Testis (tissue), 3 donors: ENCODE measurements around the gene ROBO1. TPM values are rescaled to one million over a fixed set of nuclear protein-coding genes. Genes with fewer than 3 reads are reported as not detected.
"Not testable (repeated sequence)": the region's sequence is repeated elsewhere in the genome, so short reads cannot be mapped to it uniquely, and the experiment has no call there.

Source experiments
- DNase-seq: peaks from one replicate; pipeline ENCODE4 v3.0.0-alpha.2; 2019
- H3K27ac ChIP-seq, 2 donors: fragments of 200-600 bp; sonication (generic); one replicate each; pipeline ENCODE4 v1.5.1; 2019
- H3K27me3 ChIP-seq: fragments of 200-600 bp; sonication (generic); one replicate; pipeline ENCODE4 v1.5.1; 2019
- H3K36me3 ChIP-seq: fragments of 200-600 bp; sonication (generic); one replicate; pipeline ENCODE4 v1.5.1; 2017; ENCODE audit warnings: low read depth; ENCODE audit errors: missing control alignments
- H3K4me1 ChIP-seq: fragments of 200-600 bp; sonication (generic); one replicate; pipeline ENCODE4 v1.5.1; 2019
- H3K4me3 ChIP-seq, 2 donors: fragments of 200-600 bp; sonication (generic); one replicate each; pipeline ENCODE4 v1.5.1; 2017 to 2019
- H3K9me3 ChIP-seq: fragments of 200-600 bp; sonication (generic); one replicate; pipeline ENCODE4 v1.5.1; 2017
- CTCF ChIP-seq, 3 experiments: fragments of 450-650 bp in 2 of 3; fragments of 200-600 bp in 1 of 3; sonication (generic) in 1 of 3; IDR thresholded peaks; one replicate each; pipeline ENCODE4 v1.5.1; 2016 to 2019; ENCODE audit warnings: antibody characterized with exemption in 3 of 3, mild to moderate bottlenecking in 2 of 3, moderate library complexity in 1 of 3
- POLR2A ChIP-seq: fragments of 450-650 bp; IDR thresholded peaks from one replicate; pipeline ENCODE4 v1.6.1; 2017; ENCODE audit warnings: antibody characterized with exemption, mild to moderate bottlenecking, moderate library complexity
- WGBS, 2 donors: methylation state at CpG; one replicate each; pipeline ENCODE4 v1.1.5; 2018; 5-methylcytosine and 5-hydroxymethylcytosine counted together
- intact Hi-C: fragments of 100-400 bp; cut with DNase I; formaldehyde crosslinking; loops from one replicate; pipeline ENCODE4 v1.15.1; 2023; ENCODE audit warnings: low total_unique reads
- polyA plus RNA-seq: library from polyadenylated mRNA; stranded (reverse); fragments of 350-450 nt; fragmentation: Illumina TruSeq; extraction: RNeasy Lipid Tissue Mini Kit (QIAGEN cat#74804); gene quantifications from one replicate; pipeline ENCODE4 v1.2.3, GENCODE V29; 2014; ENCODE audit warnings: low read depth, low replicate concordance; ENCODE audit not compliant: insufficient read depth
- total RNA-seq, 2 donors: library from RNA; depleted of rRNA; stranded (reverse); fragments of >200 nt; gene quantifications; one replicate each; pipeline ENCODE4 v1.2.3, GENCODE V29; 2016

The ROBO1 gene
- total and polyA plus RNA-seq, 3 donors from 2014 or later, result 39.4 to 45.1 (median 42.6) TPM

GRCh38 chr3:78683284-78683683, 1084.5 kb downstream of the ROBO1 start:
- no peaks in the 10 kb centered on the region for H3K36me3 ChIP-seq
- TF ChIP-seq POLR2A, result no peak
- no peak for TF ChIP-seq CTCF (IDR thresholded peaks at IDR 0.05)
- H3K27ac ChIP-seq, result no peak overlapping the region
- WGBS, 2 donors, result 90 to 99% methylated on average over 2 of the region's 2 CpGs
- intact Hi-C loops, result no loop called here
- no peaks in the 10 kb centered on the region for H3K4me1 ChIP-seq
- DNase-seq, result no peak
- H3K9me3 ChIP-seq, result no peaks in the 10 kb centered on the region
- H3K27me3 ChIP-seq, result no peaks in the 10 kb centered on the region
- H3K4me3 ChIP-seq, result no peak overlapping the region

- H3K4me1 ChIP-seq, H3K27ac ChIP-seq, H3K9me3 ChIP-seq, intact Hi-C loops, H3K4me3 ChIP-seq, H3K27me3 ChIP-seq, H3K36me3 ChIP-seq, DNase-seq: not testable (repeated sequence)
- WGBS, 2 donors, result 92 to 96% methylated on average over 25 of the region's 25 CpGs
Observed at GRCh38 chr3:78675119-78675805, 1092.5 kb downstream of the ROBO1 start.

GRCh38 chr3:78670746-78671145, 1097.1 kb downstream of the ROBO1 start:
- 79 to 84% methylated on average over 4 of the region's 4 CpGs for WGBS, 2 donors
- Histone ChIP-seq H3K4me3 (no peak overlapping the region), H3K36me3 (no peaks in the 10 kb centered on the region), H3K27me3 (no peaks in the 10 kb centered on the region), H3K9me3 (no peaks in the 10 kb centered on the region), H3K4me1 (no peaks in the 10 kb centered on the region), H3K27ac (no peak overlapping the region)
- no peak for DNase-seq
- no peak for TF ChIP-seq POLR2A
- no peak for TF ChIP-seq CTCF (IDR thresholded peaks at IDR 0.05)
- intact Hi-C loops, result no loop called here

GRCh38 chr3:78670094-78670493, 1097.7 kb downstream of the ROBO1 start:
- Histone ChIP-seq H3K4me1 (no peaks in the 10 kb centered on the region), H3K36me3 (no peaks in the 10 kb centered on the region), H3K27ac (no peak overlapping the region), H3K4me3 (no peak overlapping the region), H3K27me3 (no peaks in the 10 kb centered on the region), H3K9me3 (no peaks in the 10 kb centered on the region)
- no peak for TF ChIP-seq POLR2A
- no peak for TF ChIP-seq CTCF (IDR thresholded peaks at IDR 0.05)
- intact Hi-C loops, result no loop called here
- DNase-seq, result no peak
- 75 to 77% methylated on average over 7 of the region's 7 CpGs for WGBS, 2 donors

GRCh38 chr3:78668302-78668701, 1099.5 kb downstream of the ROBO1 start:
- no peaks in the 10 kb centered on the region for H3K9me3 ChIP-seq
- H3K4me3 ChIP-seq, result no peak overlapping the region
- intact Hi-C loops, result no loop called here
- TF ChIP-seq POLR2A (no peak), CTCF (IDR thresholded peaks at IDR 0.05) (no peak)
- H3K4me1 ChIP-seq, result no peaks in the 10 kb centered on the region
- no peaks in the 10 kb centered on the region for H3K36me3 ChIP-seq
- no peak overlapping the region for H3K27ac ChIP-seq
- no peaks in the 10 kb centered on the region for H3K27me3 ChIP-seq
- 48 to 97% methylated on average over 2 of the region's 2 CpGs for WGBS, 2 donors
- no peak for DNase-seq
